Lower leg skin (tissue), 4 donors: ENCODE measurements around the gene SMG9. TPM values are rescaled to one million over a fixed set of nuclear protein-coding genes. Genes with fewer than 3 reads are reported as not detected.
"Not testable (repeated sequence)": the region's sequence is repeated elsewhere in the genome, so short reads cannot be mapped to it uniquely, and the experiment has no call there.

ENCODE experiments used
- DNase-seq, 2 donors: peaks; one replicate each; pipeline ENCODE4 v3.0.0-alpha.2; 2019; ENCODE audit warnings: low spot score in 2 of 2
- H3K4me3 ChIP-seq: fragments of 200-600 bp; sonication (generic); 2 replicates; pipeline ENCODE4 v1.5.1; 2017; ENCODE audit warnings: mild to moderate bottlenecking, low read depth; ENCODE audit not compliant: poor library complexity, severe bottlenecking
- CTCF ChIP-seq, 3 donors: fragments of 450-650 bp; IDR thresholded peaks; one replicate each; pipeline ENCODE4 v1.5.1; 2016; ENCODE audit warnings: antibody characterized with exemption in 3 of 3, mild to moderate bottlenecking in 3 of 3, moderate library complexity in 2 of 3
- POLR2A ChIP-seq, 2 donors: fragments of 450-650 bp; IDR thresholded peaks; one replicate each; pipeline ENCODE4 v1.6.1; 2016 to 2017; ENCODE audit warnings: antibody characterized with exemption in 2 of 2, mild to moderate bottlenecking in 1 of 2, moderate library complexity in 1 of 2
- WGBS, 2 donors: methylation state at CpG; one replicate each; pipeline ENCODE4 v1.1.5; 2018; 5-methylcytosine and 5-hydroxymethylcytosine counted together
- intact Hi-C: fragments of 100-400 bp; cut with DNase I; formaldehyde crosslinking; loops from one replicate; pipeline ENCODE4 v1.15.0; 2023; ENCODE audit warnings: low total_unique reads
- total RNA-seq, 4 donors: library from RNA; depleted of rRNA; stranded (reverse); fragments of >200 nt; gene quantifications; one replicate each; pipeline ENCODE4 v1.1.0, GENCODE V29; 2016

SMG9 gene
- total RNA-seq, 4 donors from 2014 or later = 18.0 to 27.6 (median 23.5) TPM

- no peak overlapping the region for H3K4me3 ChIP-seq
- intact Hi-C loops = no loop called here
- DNase-seq = no peak
- TF ChIP-seq POLR2A (IDR thresholded peaks at IDR 0.05) (no peak), CTCF (IDR thresholded peaks at IDR 0.05) (no peak)
- 14 to 18% methylated on average over 4 of the region's 4 CpGs for WGBS, 2 donors
These were observed 22.5 kb upstream of the SMG9 start for GRCh38 chr19:43777163-43777695.

DNA sequence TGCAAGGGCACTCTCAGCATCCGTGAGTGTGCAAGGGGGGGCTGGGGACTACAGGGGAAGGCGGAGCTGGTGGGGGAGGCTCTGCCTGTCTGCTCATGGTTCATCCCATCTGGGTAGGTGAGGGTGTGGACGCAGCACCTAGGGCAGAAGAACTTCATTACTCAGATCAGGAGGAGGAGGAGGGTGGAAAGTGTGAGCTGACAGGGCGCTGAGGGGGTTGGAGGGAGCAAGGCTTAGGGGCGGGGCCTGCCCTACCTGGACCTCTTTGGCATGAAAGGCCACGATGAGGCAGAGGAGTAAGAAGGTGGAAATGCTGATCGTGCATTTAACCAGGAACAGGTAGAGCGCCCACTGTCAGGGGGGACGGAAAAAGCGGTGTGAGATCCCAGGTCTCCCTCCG is 21.5 kb upstream of the SMG9 start:
- WGBS, 2 donors = 50 to 67% methylated on average over 11 of the region's 11 CpGs
- no peak for DNase-seq
- no peak overlapping the region for H3K4me3 ChIP-seq

DNA sequence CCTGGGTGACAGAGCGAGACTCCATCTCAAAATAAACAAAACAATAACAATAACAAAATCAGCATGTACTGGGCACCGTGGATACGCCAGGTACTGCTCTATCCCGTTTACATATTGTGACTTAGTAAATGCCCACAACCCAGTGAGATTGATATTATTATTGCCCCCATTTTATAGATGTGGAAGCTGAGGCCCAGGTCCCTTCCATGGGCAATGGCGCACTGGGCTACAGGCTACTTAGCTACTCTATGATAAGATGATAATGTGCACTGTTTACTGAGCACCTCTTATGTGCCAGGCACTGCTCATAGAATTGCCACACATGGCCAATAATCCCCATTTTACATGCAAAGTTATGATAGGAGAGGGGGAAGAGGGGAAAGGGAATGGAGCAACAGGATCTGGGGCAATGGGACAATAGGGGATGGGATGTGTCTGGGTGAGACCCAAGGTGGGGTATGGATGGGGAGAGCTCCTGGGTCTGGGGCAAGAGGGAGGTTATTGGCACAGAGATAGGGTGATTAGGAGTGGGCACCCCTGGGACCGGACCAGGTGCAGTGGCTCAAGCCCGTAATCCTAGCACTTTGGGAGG is 20.6 kb upstream of the SMG9 start:
- no peak for TF ChIP-seq POLR2A (IDR thresholded peaks at IDR 0.05)
- no peak for TF ChIP-seq CTCF (IDR thresholded peaks at IDR 0.05)
- no peak for DNase-seq
- H3K4me3 ChIP-seq = no peak overlapping the region
- intact Hi-C loops = loop anchor here (2.0 kb wide), 1 partner anchor 19 kb away; no protein-coding TSS in a partner anchor
- 93 to 96% methylated on average over 7 of the region's 7 CpGs for WGBS, 2 donors

More for the DNA sequence above, 21.5 kb upstream of the SMG9 start:
- intact Hi-C loops = no loop called here
- TF ChIP-seq CTCF (IDR thresholded peaks at IDR 0.05) (no peak), POLR2A (IDR thresholded peaks at IDR 0.05) (no peak)

DNA sequence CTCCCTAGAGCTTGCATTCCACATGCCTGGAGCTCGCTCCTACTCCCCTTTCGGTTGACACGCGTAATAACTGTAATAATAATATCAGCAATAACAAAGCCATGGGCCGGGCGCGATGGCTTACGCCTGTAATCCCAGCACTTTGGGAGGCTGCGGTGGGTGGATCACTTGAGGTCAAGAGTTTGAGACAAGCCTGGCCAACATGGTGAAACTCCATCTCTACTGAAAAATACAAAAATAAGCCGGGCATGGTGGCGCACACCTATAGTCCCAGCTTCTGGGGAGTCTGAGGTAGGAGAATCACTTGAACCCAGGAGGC is 20.1 kb upstream of the SMG9 start:
- DNase-seq, H3K4me3 ChIP-seq: not testable (repeated sequence)
- 65 to 81% methylated on average over 11 of the region's 11 CpGs for WGBS, 2 donors
- intact Hi-C loops = loop anchor here (2.0 kb wide), 1 partner anchor 20 kb away; no protein-coding TSS in a partner anchor

GRCh38 chr19:43774103-43774939 is 19.6 kb upstream of the SMG9 start:
- 31 to 46% methylated on average over 32 to 47 of the region's 63 CpGs for WGBS, 2 donors
- TF ChIP-seq CTCF (IDR thresholded peaks at IDR 0.05) (no peak), POLR2A (IDR thresholded peaks at IDR 0.05) (no peak)
- no peak overlapping the region for H3K4me3 ChIP-seq
- intact Hi-C loops = loop anchor here (2.0 kb wide), 1 partner anchor 20 kb away; no protein-coding TSS in a partner anchor
- DNase-seq = no peak

- H3K4me3 ChIP-seq = no peak overlapping the region
- intact Hi-C loops = loop anchor here (2.0 kb wide), 1 partner anchor 21 kb away; no protein-coding TSS in a partner anchor
- 71 to 80% methylated on average over 5 of the region's 5 CpGs for WGBS, 2 donors
These were observed 19.0 kb upstream of the SMG9 start for GRCh38 chr19:43773725-43774102.

More at GRCh38 chr19:43773725-43774102, 19.0 kb upstream of the SMG9 start:
- TF ChIP-seq POLR2A (IDR thresholded peaks at IDR 0.05) (no peak), CTCF (IDR thresholded peaks at IDR 0.05) (no peak)
- no peak for DNase-seq
